Erythroblast (primary cell): ENCODE data around the gene OR6V1.

Experiments
- DNase-seq, 2 experiments: peaks; one replicate each; lab custom pipeline; 2025; lab: John Stamatoyannopoulos, UW
- GATA1 ChIP-seq: IDR thresholded peaks from 2 replicates; pipeline ENCODE4 v1.6.1; 2011; ENCODE audit warnings: low read depth, mild to moderate bottlenecking, control low read depth, low read length, moderate library complexity
- POLR2A ChIP-seq: IDR thresholded peaks from 2 replicates; pipeline ENCODE4 v1.6.1; 2011; ENCODE audit warnings: mild to moderate bottlenecking, low read length

The OR6V1 gene

GRCh38 chr7:143052041-143052440, at the start of gene OR6V1:
Gene OR6V1 (plus strand): TSS chr7:143052341. CDS start chr7:143052341, 0 bp downstream.
- no peak for DNase-seq
- TF ChIP-seq GATA1 (no peak), POLR2A (no peak)

GRCh38 chr7:143002898-143003297, 49.2 kb upstream of the OR6V1 start:
- DNase-seq: no peak
- no peak for TF ChIP-seq GATA1
- TF ChIP-seq POLR2A: no peak

GRCh38 chr7:143003393-143004051, 48.6 kb upstream of the OR6V1 start:
- DNase-seq: peak; percentile 74 to 84
- TF ChIP-seq POLR2A: no peak
- no peak for TF ChIP-seq GATA1

- TF ChIP-seq GATA1 (no peak), POLR2A (no peak)
- no peak for DNase-seq
Measured at GRCh38 chr7:143005632-143006260, 46.4 kb upstream of the OR6V1 start.

- DNase-seq: peak; percentile 70 to 87
Measured at GRCh38 chr7:143008007-143008901, 43.9 kb upstream of the OR6V1 start.

GRCh38 chr7:143012001-143012400, 40.1 kb upstream of the OR6V1 start:
- DNase-seq: no peak
- TF ChIP-seq POLR2A (no peak), GATA1 (no peak)

More at GRCh38 chr7:143008007-143008901, 43.9 kb upstream of the OR6V1 start:
- TF ChIP-seq POLR2A: no peak
- TF ChIP-seq GATA1: no peak

- no peak for TF ChIP-seq POLR2A
- no peak for DNase-seq
Measured at GRCh38 chr7:143012409-143012808, 39.7 kb upstream of the OR6V1 start.

GRCh38 chr7:143013473-143013872, 38.7 kb upstream of the OR6V1 start:
- no peak for DNase-seq
- TF ChIP-seq POLR2A: no peak
- TF ChIP-seq GATA1: no peak

- TF ChIP-seq POLR2A: no peak
- no peak for TF ChIP-seq GATA1
- DNase-seq: no peak
Measured at GRCh38 chr7:143013893-143014292, 38.2 kb upstream of the OR6V1 start.

GRCh38 chr7:143015084-143015483, 37.1 kb upstream of the OR6V1 start:
- TF ChIP-seq GATA1 (no peak), POLR2A (no peak)
- DNase-seq: no peak

GRCh38 chr7:143015926-143016490, 36.1 kb upstream of the OR6V1 start:
- TF ChIP-seq GATA1 (no peak), POLR2A (no peak)
- DNase-seq: no peak

GRCh38 chr7:143016996-143017395, 35.1 kb upstream of the OR6V1 start:
- no peak for TF ChIP-seq POLR2A
- no peak for TF ChIP-seq GATA1
- no peak for DNase-seq

GRCh38 chr7:143018931-143019330, 33.2 kb upstream of the OR6V1 start:
- no peak for DNase-seq
- TF ChIP-seq GATA1 (no peak), POLR2A (no peak)
